ENCODE data around the gene F12.

Gene F12

GRCh38 chr5:177409043-177409801, at the start of gene F12:
Gene F12 (minus strand): TSS chr5:177409564. CDS start chr5:177409527, 37 bp downstream.
- no peaks in the 10 kb centered on the region for H3K9me3 ChIP-seq (ENCODE audit: severe bottlenecking)
- H3K27me3 ChIP-seq (ENCODE audit: insufficient read depth, poor library complexity, severe bottlenecking), result no peaks in the 10 kb centered on the region
- H3K4me1 ChIP-seq (ENCODE audit: insufficient read depth, poor library complexity, severe bottlenecking), result no peaks in the 10 kb centered on the region
- no peak for TF ChIP-seq CTCF (IDR thresholded peaks at IDR 0.05; ENCODE audit: poor library complexity, severe bottlenecking)
- ATAC-seq (ENCODE audit: low read depth), result no peak
- no peaks in the 10 kb centered on the region for H3K36me3 ChIP-seq (ENCODE audit: low read depth)
- H3K27ac ChIP-seq (ENCODE audit: poor library complexity, severe bottlenecking), result no peak within 1 kb of the TSS
- H3K4me3 ChIP-seq (ENCODE audit: severe bottlenecking), result no peak within 1 kb of the TSS
- no peak for DNase-seq (ENCODE audit: low spot score)

- ATAC-seq (ENCODE audit: low read depth), result no peak
- Histone ChIP-seq H3K4me1 (ENCODE audit: insufficient read depth, poor library complexity, severe bottlenecking) (no peaks in the 10 kb centered on the region), H3K9me3 (ENCODE audit: severe bottlenecking) (no peaks in the 10 kb centered on the region), H3K27me3 (ENCODE audit: insufficient read depth, poor library complexity, severe bottlenecking) (no peaks in the 10 kb centered on the region), H3K4me3 (ENCODE audit: severe bottlenecking) (no peak overlapping the region), H3K27ac (ENCODE audit: poor library complexity, severe bottlenecking) (no peak overlapping the region), H3K36me3 (ENCODE audit: low read depth) (peaks cover 34% of the 10 kb centered on the region)
- TF ChIP-seq CTCF (IDR thresholded peaks at IDR 0.05; ENCODE audit: poor library complexity, severe bottlenecking), result no peak
- no peak for DNase-seq (ENCODE audit: low spot score)
These were observed 49.6 kb upstream of the F12 start for GRCh38 chr5:177458912-177459350.

- DNase-seq (ENCODE audit: low spot score) (no peak), ATAC-seq (ENCODE audit: low read depth) (no peak)
- Histone ChIP-seq H3K27ac (ENCODE audit: poor library complexity, severe bottlenecking) (no peak overlapping the region), H3K36me3 (ENCODE audit: low read depth) (peaks cover 25% of the 10 kb centered on the region), H3K4me3 (ENCODE audit: severe bottlenecking) (no peak overlapping the region), H3K4me1 (ENCODE audit: insufficient read depth, poor library complexity, severe bottlenecking) (no peaks in the 10 kb centered on the region), H3K27me3 (ENCODE audit: insufficient read depth, poor library complexity, severe bottlenecking) (no peaks in the 10 kb centered on the region), H3K9me3 (ENCODE audit: severe bottlenecking) (no peaks in the 10 kb centered on the region)
- TF ChIP-seq CTCF (IDR thresholded peaks at IDR 0.05; ENCODE audit: poor library complexity, severe bottlenecking), result peak; percentile 16
These were observed 48.7 kb upstream of the F12 start for GRCh38 chr5:177457852-177458681.

GRCh38 chr5:177456976-177457851, 47.9 kb upstream of the F12 start:
- H3K9me3 ChIP-seq (ENCODE audit: severe bottlenecking), result no peaks in the 10 kb centered on the region
- TF ChIP-seq CTCF (IDR thresholded peaks at IDR 0.05; ENCODE audit: poor library complexity, severe bottlenecking), result no peak
- no peak overlapping the region for H3K4me3 ChIP-seq (ENCODE audit: severe bottlenecking)
- no peaks in the 10 kb centered on the region for H3K4me1 ChIP-seq (ENCODE audit: insufficient read depth, poor library complexity, severe bottlenecking)
- no peaks in the 10 kb centered on the region for H3K27me3 ChIP-seq (ENCODE audit: insufficient read depth, poor library complexity, severe bottlenecking)
- H3K27ac ChIP-seq (ENCODE audit: poor library complexity, severe bottlenecking), result peak overlapping the region; percentile 77
- H3K36me3 ChIP-seq (ENCODE audit: low read depth), result peaks cover 25% of the 10 kb centered on the region
- peak; percentile 99 for DNase-seq (ENCODE audit: low spot score)
- peak; percentile 66 for ATAC-seq (ENCODE audit: low read depth)
